Stomach (tissue), 9 donors: ENCODE results near the gene CLRN3. TPM values are rescaled to one million over a fixed set of nuclear protein-coding genes. Genes with fewer than 3 reads are reported as not detected.

Experiments
- DNase-seq, 2 donors: peaks; one replicate each; pipeline versions ENCODE4 v3.0.0 to v3.0.0-alpha.2; 2013 to 2019
- H3K27ac ChIP-seq, 5 donors: fragments of 200-600 bp in 4 of 5; sonication (generic) in 4 of 5; one replicate each; pipeline ENCODE4 v1.5.1; 2013 to 2019; ENCODE audit warnings: mild to moderate bottlenecking in 1 of 5, moderate library complexity in 1 of 5
- H3K27me3 ChIP-seq, 3 donors: fragments of 200-600 bp; sonication (generic); one replicate each; pipeline ENCODE4 v1.5.1; 2017 to 2019; ENCODE audit warnings: mixed run types in 1 of 3
- H3K36me3 ChIP-seq, 4 donors: fragments of 200-600 bp; sonication (generic); 1 replicate in 3 of 4; 2 replicates in 1 of 4; pipeline ENCODE4 v1.5.1; 2016 to 2019
- H3K4me1 ChIP-seq, 4 donors: fragments of 200-600 bp; sonication (generic); one replicate each; pipeline ENCODE4 v1.5.1; 2016 to 2019
- H3K4me3 ChIP-seq, 4 donors: fragments of 200-600 bp; sonication (generic) in 3 of 4; one replicate each; pipeline ENCODE4 v1.5.1; 2016 to 2019; ENCODE audit warnings: mild to moderate bottlenecking in 1 of 4
- H3K9me3 ChIP-seq, 4 donors: fragments of 200-600 bp; sonication (generic); one replicate each; pipeline ENCODE4 v1.5.1; 2016 to 2019
- EP300 ChIP-seq: sonication (generic); formaldehyde crosslinking; IDR thresholded peaks from one replicate; pipeline ENCODE4 v1.6.1; 2017; ENCODE audit warnings: antibody characterized with exemption
- POLR2A ChIP-seq, 4 donors: fragments of 450-650 bp; IDR thresholded peaks; one replicate each; pipeline ENCODE4 v1.6.1; 2016; ENCODE audit warnings: antibody characterized with exemption in 4 of 4, control low read depth in 2 of 4, mild to moderate bottlenecking in 1 of 4, moderate library complexity in 1 of 4
- POLR2AphosphoS5 ChIP-seq, 3 donors: sonication (generic); formaldehyde crosslinking; IDR thresholded peaks; one replicate each; pipeline ENCODE4 v1.6.1; 2016; ENCODE audit warnings: antibody characterized with exemption in 3 of 3
- WGBS, 5 donors: extraction: QIAGEN DNeasy Blood & Tissue Kit in 3 of 5; methylation state at CpG; one replicate each; pipeline versions ENCODE4 v1.1.5 to v1.1.7; 2013 to 2018; 5-methylcytosine and 5-hydroxymethylcytosine counted together
- intact Hi-C: fragments of 100-400 bp; cut with DNase I; formaldehyde crosslinking; loops from one replicate; pipeline ENCODE4 v1.15.1; 2023; ENCODE audit warnings: low total_unique reads
- polyA plus RNA-seq, 3 donors: library from polyadenylated mRNA; stranded (reverse); fragments of 200-250 nt; gene quantifications; one replicate each; pipeline ENCODE4 v1.2.3, GENCODE V29; 2013
- total RNA-seq, 5 donors: library from RNA; depleted of rRNA; stranded (reverse); fragments of >200 nt; gene quantifications; one replicate each; pipeline versions ENCODE4 v1.1.0 to v1.2.3, GENCODE V29; 2014 to 2016
- TF ChIP-seq, protein P1 (sequence below), 7 experiments: fragments of 450-650 bp in 4 of 7; fragments of 200-600 bp in 3 of 7; sonication (generic) in 3 of 7; IDR thresholded peaks; one replicate each; pipeline ENCODE4 v1.5.1; 2016 to 2019; ENCODE audit warnings: antibody characterized with exemption in 7 of 7, control low read depth in 2 of 7, mild to moderate bottlenecking in 1 of 7
- donor health status: healthy with polysubstance abuse.
- donor health status: Bipolar disorder and iron deficiency.
- donor health status: healthy.

The CLRN3 gene
- total and polyA plus RNA-seq, 8 donors = 0.25 to 15.4 (median 1.7) TPM; not detected in 5

DNA sequence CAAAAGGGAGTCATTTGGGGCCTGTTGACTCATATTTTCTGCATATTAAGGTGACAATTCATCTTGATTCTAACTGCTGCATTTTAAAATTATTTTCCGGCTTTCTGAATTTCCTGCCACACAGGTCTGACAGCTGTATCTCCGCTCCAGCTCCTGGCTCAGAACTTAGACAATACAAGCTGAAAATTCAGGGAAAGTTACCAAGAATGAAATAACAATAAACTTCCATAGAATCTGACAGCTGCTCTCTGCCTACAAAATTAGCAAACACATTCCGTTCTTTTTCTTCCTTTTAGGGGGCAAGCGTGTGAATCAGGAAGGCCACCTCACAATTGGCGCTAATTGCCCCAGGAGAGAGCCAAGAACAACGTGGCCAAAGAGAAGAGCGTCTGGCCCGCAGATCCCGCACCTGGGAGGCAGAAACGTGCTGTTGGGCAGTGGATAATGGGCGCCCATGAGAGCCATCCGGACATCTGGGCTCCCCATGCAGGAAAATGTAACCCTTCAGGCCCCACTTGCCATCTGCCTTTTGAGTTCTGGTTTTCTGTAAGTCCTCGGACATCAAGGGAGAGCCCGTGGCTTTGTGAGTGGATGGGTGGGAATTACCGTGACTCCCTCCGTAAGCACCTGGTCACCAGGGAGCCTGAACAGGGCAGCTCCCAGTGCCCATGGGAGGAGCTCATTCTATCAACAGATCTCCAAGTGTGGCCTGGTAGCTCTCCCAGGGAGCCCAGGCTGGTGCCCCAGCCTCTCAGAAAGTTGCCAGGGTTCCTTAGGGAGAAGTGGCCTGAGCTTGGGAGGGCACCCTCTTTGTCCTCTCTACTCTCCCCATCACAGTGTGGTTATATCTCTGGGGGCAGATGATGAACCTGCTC is 5.0 kb downstream of the CLRN3 start:
- no peak for TF ChIP-seq EP300
- no peak for TF ChIP-seq POLR2A (IDR thresholded peaks at IDR 0.05)
- TF ChIP-seq POLR2AphosphoS5 (IDR thresholded peaks at IDR 0.05) = no peak
- TF ChIP-seq, protein P1, sequence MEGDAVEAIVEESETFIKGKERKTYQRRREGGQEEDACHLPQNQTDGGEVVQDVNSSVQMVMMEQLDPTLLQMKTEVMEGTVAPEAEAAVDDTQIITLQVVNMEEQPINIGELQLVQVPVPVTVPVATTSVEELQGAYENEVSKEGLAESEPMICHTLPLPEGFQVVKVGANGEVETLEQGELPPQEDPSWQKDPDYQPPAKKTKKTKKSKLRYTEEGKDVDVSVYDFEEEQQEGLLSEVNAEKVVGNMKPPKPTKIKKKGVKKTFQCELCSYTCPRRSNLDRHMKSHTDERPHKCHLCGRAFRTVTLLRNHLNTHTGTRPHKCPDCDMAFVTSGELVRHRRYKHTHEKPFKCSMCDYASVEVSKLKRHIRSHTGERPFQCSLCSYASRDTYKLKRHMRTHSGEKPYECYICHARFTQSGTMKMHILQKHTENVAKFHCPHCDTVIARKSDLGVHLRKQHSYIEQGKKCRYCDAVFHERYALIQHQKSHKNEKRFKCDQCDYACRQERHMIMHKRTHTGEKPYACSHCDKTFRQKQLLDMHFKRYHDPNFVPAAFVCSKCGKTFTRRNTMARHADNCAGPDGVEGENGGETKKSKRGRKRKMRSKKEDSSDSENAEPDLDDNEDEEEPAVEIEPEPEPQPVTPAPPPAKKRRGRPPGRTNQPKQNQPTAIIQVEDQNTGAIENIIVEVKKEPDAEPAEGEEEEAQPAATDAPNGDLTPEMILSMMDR (IDR thresholded peaks at IDR 0.05) = no peak
- no peak for DNase-seq
- H3K27me3 ChIP-seq = peaks cover 0 to 7% (median 0%) of the 10 kb centered on the region in 3 donors
- intact Hi-C loops = no loop called here
- no peak overlapping the region for H3K27ac ChIP-seq
- WGBS, 5 donors = 49 to 72% (median 57%) methylated on average over 16 of the region's 16 CpGs
- H3K4me1 ChIP-seq = peaks cover 0 to 29% (median under 1%) of the 10 kb centered on the region in 4 donors
- H3K4me3 ChIP-seq = no peak overlapping the region
- no peaks in the 10 kb centered on the region for H3K36me3 ChIP-seq
- H3K9me3 ChIP-seq = no peaks in the 10 kb centered on the region

DNA sequence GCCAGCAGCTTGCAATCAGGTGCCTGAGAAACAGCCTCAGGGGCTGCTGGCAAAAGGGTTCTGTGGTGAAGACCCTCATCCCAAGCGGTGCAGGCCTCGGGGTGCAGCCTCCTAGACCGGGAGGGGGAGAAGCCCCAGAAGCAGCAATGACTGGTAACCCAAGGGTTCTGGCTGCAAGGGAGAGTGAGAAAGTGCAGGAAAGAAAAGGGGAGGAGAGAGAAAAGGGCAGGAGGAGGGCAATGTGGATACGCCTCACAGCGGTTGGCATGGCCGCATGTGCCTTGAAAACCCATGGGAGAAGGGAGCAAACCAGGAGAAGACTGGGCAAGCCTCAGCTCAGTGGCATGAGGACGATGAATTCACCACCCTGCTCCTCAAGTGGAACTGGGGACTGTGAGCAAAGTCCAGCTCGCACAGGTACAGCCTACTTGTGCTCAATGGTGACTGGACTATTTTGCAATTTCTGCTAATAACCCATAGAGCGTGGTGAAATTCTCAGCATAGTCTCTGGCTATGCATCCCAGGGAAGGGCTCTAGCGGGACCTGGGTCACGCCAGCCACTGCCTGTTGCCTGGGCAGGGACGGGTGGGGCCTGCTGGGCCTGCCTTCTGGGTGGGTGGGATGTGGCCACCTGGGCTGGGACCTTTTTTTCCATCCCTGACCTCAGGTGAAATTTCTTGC is 6.2 kb downstream of the CLRN3 start:
- intact Hi-C loops = no loop called here
- 78 to 85% (median 79%) methylated on average over 12 of the region's 12 CpGs for whole genome bisulfite sequencing, 5 donors
- H3K4me1 ChIP-seq = peaks cover 1 to 42% (median 9%) of the 10 kb centered on the region in 4 donors

DNA sequence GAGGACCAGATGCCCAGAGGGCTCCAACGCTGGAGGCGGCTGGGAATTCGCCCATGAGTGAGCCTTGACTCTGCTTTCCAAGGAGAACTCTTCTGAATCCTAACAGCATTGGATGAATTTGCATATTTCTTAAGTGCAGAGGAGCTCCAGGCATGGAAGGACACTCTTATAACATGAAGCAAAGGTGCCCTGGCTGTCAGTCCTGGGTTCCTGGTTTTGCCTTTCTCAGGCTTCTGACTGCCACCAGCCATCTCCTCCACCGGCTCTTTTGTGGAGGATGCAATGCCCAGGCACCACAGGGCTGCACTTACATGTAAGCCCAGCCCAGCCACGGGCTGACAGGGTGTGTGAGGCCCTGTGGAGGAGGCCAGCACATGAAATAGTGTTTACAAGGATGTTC is 8.2 kb downstream of the CLRN3 start:
- H3K4me3 ChIP-seq = no peak overlapping the region
- no peak for DNase-seq
- H3K27ac ChIP-seq = no peak overlapping the region
- peaks cover 0 to 7% (median 0%) of the 10 kb centered on the region in 3 donors for H3K27me3 ChIP-seq
- TF ChIP-seq POLR2AphosphoS5 (IDR thresholded peaks at IDR 0.05) (no peak), EP300 (no peak), POLR2A (IDR thresholded peaks at IDR 0.05) (no peak)
- TF ChIP-seq, protein P1 (IDR thresholded peaks at IDR 0.05) = no peak
- H3K36me3 ChIP-seq = no peaks in the 10 kb centered on the region
- 62 to 81% (median 81%) methylated on average over 5 of the region's 5 CpGs for WGBS, 5 donors
- peaks cover 19 to 54% (median 22%) of the 10 kb centered on the region in 4 donors for H3K4me1 ChIP-seq
- intact Hi-C loops = no loop called here
- H3K9me3 ChIP-seq = no peaks in the 10 kb centered on the region

More for the DNA sequence above, 6.2 kb downstream of the CLRN3 start:
- Histone ChIP-seq H3K4me3 (no peak overlapping the region), H3K27ac (no peak overlapping the region), H3K9me3 (no peaks in the 10 kb centered on the region), H3K36me3 (no peaks in the 10 kb centered on the region), H3K27me3 (peaks cover 0 to 7% (median 0%) of the 10 kb centered on the region in 3 donors)
- TF ChIP-seq, protein P1 (IDR thresholded peaks at IDR 0.05) = no peak
- no peak for TF ChIP-seq EP300
- TF ChIP-seq POLR2AphosphoS5 (IDR thresholded peaks at IDR 0.05) = no peak
- TF ChIP-seq POLR2A (IDR thresholded peaks at IDR 0.05) = no peak
- DNase-seq = peak in 1 of 2 donors; percentile 70

DNA sequence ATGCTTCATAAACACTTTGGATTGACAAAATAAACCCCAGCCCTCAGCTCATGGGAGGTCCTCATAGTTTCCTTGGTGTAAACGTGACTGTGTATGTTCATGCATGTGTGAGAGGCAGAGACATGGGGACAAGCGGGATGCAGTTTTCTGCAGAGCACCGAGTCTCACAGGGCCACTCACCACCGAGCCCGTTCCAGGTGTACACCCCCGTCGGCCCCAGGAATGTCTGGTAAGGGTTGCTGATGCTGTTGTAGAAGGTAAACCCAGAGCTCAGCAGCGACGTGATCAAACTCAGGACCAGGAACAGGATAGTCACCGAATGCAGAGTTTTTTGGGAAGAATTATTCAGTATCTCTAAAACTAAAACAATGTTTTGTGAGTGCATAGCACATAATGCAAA is 9.2 kb downstream of the CLRN3 start:
- Histone ChIP-seq H3K27ac (no peak overlapping the region), H3K4me3 (no peak overlapping the region), H3K36me3 (no peaks in the 10 kb centered on the region), H3K27me3 (peaks cover 0 to 7% (median 0%) of the 10 kb centered on the region in 3 donors), H3K9me3 (no peaks in the 10 kb centered on the region), H3K4me1 (peaks cover 19 to 54% (median 22%) of the 10 kb centered on the region in 4 donors)
- TF ChIP-seq EP300 (no peak), POLR2A (IDR thresholded peaks at IDR 0.05) (no peak), POLR2AphosphoS5 (IDR thresholded peaks at IDR 0.05) (no peak)
- TF ChIP-seq, protein P1 (IDR thresholded peaks at IDR 0.05) = no peak
- intact Hi-C loops = no loop called here
- 82 to 90% (median 88%) methylated on average over 10 of the region's 10 CpGs for WGBS, 5 donors
- DNase-seq = no peak
